ENCODE measurements around the gene FOXC1.

FOXC1 gene

GRCh38 chr6:1624058-1624850, 14.5 kb downstream of the FOXC1 start:
- no peak for DNase-seq (ENCODE audit: low spot score)

- DNase-seq (ENCODE audit: low spot score) = no peak
Observed at GRCh38 chr6:1624851-1625781, 15.4 kb downstream of the FOXC1 start.

DNA sequence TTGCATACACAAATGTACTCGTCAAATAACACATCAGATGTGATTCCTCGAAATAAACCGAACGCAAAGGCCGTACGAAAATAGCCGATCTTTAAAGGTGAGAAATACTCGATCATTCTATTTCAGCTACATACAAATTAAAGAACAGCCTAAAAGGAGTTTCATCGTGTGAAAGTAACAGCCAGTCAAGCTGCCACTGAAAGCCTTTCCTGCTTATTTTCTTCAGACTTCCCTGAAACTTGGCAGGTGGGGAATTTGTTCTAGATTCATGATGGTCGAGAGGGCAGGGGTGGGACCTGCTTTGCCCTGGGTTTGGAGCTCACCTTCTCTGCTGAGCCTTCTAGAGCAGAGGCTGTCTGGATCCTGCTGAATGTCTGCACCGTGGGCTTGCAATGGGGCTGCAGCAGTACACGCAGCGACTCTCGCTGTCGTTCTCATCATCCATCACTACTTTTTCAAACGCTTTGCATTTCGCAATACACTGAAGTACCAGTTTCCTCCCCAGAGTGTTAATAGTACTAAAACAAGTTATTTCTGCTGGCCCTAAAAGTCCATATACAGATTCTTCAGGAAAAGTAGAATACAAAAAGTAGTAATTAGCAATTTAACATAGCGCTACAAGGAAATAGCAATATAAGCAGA, 16.2 kb downstream of the FOXC1 start:
- no peak for DNase-seq (ENCODE audit: low spot score)

GRCh38 chr6:1626481-1626880, 16.8 kb downstream of the FOXC1 start:
- DNase-seq (ENCODE audit: low spot score) = no peak

- no peak for DNase-seq (ENCODE audit: low spot score)
Observed at GRCh38 chr6:1627827-1628560, 18.3 kb downstream of the FOXC1 start.

- no peak for DNase-seq (ENCODE audit: low spot score)
Observed at GRCh38 chr6:1629316-1629715, 19.6 kb downstream of the FOXC1 start.

GRCh38 chr6:1630212-1630770, 20.6 kb downstream of the FOXC1 start:
- DNase-seq (ENCODE audit: low spot score) = no peak

GRCh38 chr6:1630771-1631217, 21.1 kb downstream of the FOXC1 start:
- DNase-seq (ENCODE audit: low spot score) = no peak

GRCh38 chr6:1631251-1631650, 21.5 kb downstream of the FOXC1 start:
- no peak for DNase-seq (ENCODE audit: low spot score)

DNA sequence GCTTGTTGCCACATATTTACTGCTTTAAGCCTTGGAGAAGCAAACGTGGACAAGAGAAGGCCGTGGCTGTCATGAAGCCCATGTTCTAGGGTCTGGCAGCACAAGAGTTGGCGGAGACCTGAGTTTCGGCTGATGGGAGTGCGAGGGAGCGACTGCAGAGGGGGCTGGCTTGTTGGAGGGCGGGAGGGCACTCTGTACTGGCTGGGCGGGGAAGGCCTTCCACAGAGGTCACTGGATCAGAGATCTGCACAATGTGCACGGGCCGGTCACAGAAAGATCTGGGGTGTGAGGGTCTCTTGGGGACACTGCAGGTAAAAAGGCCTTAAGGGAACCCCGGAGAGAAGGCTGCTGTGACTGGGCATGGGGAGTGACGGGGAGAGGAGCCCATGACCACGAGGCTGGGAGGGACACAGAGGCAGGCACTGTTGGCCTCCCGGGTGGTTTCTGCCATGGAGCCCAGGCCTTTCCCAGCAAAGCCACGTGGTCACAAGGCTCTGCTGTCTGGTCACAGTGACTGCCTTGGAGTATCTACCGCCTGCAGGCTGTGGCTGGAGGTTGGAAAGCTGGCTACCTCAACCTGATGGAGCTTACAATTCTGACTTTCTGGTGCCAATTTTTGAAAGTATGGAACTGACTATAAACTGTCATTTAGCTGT, 23.8 kb downstream of the FOXC1 start:
- no peak for DNase-seq (ENCODE audit: low spot score)

DNA sequence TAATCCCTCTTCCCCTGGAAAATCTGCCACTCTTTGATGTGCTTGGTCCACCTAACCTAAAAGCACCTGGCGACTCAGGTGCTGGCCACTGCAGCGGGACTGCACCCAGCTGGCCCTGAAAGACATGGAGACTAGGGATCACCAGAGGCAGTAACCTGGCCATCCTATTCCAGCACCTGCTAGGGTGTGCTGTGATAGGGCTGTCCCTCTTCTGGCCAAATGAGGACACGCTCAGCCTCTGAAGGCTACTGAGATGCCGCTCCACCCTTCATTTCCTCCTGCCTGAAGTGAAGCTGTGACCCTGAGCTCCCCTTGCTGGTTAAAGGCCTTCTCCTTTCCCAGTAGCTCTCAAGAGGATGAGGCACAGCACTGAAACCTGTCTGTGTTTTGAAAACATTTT, 24.4 kb downstream of the FOXC1 start:
- DNase-seq (ENCODE audit: low spot score) = no peak

DNA sequence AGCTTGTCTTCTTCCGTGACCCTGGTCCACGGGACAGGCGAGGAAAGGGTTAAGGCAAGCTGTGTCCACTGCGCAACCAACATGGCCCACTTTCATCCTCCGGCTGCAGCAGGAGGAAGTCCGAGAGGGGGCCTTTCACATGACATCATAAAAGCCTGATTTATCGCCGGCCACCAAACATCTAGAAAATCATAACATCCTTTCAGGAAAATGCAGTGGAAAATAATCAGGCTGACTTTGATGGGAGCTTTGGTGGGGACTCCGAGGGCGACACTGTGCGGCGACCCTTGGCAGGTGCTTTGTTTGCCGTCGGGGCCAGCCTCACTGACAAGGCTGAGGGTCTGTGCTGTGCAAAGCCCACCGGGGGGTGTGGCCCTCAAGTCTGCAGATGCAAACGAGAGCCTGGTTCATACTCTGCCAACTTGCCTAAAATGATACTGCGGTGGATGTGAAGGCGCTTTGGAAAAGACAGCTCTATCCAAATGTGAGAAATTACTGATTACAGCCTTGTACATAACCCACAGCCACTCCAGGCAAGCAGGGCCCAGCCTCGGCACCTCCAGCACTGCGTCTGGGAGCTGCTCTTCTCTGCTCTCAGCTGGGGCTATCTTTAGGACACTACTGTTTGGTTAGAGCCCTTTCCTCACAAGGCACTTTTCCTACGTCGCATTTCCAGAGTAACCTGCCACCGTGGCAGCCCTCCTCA, 25.7 kb downstream of the FOXC1 start:
- no peak for DNase-seq (ENCODE audit: low spot score)

DNA sequence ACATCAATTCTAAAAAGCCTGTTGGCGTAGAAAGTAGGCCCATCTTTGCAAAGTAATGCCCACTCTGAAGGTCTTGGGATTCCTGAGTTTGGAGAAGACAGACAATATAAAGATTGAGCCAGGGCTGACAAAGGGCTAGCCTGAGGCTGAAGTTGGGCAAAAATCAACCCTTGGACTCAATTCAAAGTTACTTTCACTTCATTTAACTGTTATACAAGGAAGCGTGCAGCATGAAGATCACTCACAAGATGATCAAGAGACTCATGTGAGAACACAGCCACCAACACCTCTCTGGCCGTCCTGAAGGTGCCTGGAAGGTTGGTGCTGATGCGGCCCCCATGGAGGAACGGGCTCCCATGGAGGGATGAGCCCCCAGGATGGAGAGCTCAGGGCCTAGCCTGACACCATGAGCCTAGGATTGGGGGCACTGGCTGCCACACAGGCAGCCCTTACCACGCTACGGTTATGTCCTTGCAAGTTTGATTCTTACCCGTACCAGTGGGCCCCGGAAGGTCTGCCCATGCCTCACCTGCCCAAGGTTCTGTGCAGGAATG, 26.6 kb downstream of the FOXC1 start:
- DNase-seq (ENCODE audit: low spot score) = no peak

DNA sequence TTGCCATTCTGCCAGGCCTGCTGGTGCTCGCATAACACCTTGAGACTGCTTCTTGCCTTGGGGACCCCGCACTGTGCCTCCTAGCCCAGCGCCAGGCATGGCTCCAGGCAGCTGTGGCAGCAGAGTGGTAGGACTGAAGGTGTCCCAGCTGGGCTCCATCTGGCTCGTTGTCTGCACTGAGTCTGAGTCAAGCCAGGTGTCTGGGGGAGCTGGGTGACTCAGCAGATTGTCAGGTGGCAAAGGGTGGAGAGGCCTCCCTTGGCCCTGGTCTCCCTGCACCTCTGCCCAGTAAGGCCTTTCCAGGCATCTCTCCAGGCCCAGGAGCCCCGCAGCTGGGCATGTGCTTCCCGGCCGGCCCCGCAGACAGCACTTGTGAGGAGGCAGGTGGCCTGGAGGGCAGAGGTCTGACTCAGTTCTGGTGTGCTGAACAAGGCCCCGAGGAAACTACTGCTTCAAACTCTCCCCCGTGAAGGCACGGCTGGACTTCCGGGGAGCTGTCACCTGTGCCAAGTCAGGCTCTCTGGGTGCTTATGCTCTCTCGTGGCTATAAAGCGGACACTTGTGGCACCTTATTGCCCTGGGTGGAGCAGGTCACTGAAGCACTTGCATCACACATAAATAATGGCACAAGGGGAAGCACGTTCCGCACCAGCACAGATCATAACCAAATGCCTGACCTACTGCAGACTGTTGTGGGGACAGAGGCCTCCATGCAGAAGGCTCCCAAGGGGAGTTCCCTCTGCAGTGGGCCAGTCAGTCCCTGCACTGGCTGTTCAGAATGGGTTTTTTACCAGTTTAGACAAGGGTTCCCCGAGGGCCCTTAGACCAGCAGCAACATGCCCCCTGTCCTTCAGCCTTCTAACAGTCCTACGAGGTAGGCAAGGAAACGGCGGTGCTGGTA, 27.5 kb downstream of the FOXC1 start:
- DNase-seq (ENCODE audit: low spot score) = no peak

- DNase-seq (ENCODE audit: low spot score) = no peak
Observed at GRCh38 chr6:1639430-1639829, 29.7 kb downstream of the FOXC1 start.

- DNase-seq (ENCODE audit: low spot score) = no peak
Observed at GRCh38 chr6:1640476-1640875, 30.8 kb downstream of the FOXC1 start.

GRCh38 chr6:1641343-1641885, 31.7 kb downstream of the FOXC1 start:
- DNase-seq (ENCODE audit: low spot score) = no peak

DNA sequence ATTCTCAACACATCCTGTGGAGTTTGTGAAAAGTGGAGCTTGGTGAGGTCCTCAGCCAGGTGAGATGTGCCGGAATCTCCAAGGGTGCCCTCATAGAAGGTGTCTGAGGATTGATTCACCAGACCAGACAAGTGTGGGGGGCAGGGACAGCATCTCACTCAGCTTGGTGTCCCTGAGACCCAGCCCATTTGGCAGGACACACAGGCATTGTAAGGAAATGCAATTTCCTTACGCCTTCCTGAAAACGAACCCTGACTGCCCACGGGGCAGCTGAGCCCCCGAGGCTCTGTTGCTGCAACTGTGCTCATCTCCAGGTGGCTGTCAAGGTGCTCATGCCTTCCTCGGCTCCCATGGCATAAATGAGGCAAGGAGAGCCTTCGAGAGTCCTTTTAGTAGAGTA, 33.4 kb downstream of the FOXC1 start:
- DNase-seq (ENCODE audit: low spot score) = no peak

All from globus pallidus (tissue), 1 donor.